Adrenal gland (tissue), 5 donors: ENCODE data around the gene WWOX.

Source experiments
- POLR2A ChIP-seq, 2 donors: fragments of 450-650 bp; IDR thresholded peaks; one replicate each; pipeline ENCODE4 v1.6.1; 2017; ENCODE audit warnings: antibody characterized with exemption in 2 of 2, mild to moderate bottlenecking in 2 of 2, moderate library complexity in 1 of 2
- TF ChIP-seq, protein P1 (sequence below), 6 experiments: fragments of 450-650 bp in 4 of 6; fragments of 200-600 bp in 2 of 6; sonication (generic) in 1 of 6; IDR thresholded peaks; 1 replicate in 5 of 6; 2 replicates in 1 of 6; pipeline versions ENCODE4 v1.5.1 to v1.8.0; 2016 to 2021; ENCODE audit warnings: antibody characterized with exemption in 6 of 6, mild to moderate bottlenecking in 2 of 6, moderate library complexity in 1 of 6
- donor health status: DM: no; HTN: no; CAD: no.

DNA sequence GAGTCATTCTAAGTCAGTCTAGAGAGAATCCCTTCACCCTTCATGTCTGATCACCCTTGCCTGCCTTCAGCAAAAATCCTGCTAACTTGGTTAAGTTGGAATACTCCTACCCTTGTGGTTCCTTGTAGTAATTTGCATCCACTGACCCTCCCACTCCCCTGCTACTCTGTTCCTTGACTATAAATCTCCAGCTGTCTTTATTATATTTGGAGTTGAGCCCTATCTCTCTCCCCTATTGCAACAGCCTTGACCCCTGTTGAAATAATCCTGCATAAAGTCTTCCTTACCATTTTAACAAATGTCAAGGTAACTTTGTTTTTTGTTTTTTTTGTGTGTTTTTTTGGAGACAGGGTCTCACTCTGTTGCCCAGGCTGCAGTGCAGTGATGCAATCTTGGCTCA is 590.1 kb downstream of the WWOX start:
- TF ChIP-seq, protein P1, sequence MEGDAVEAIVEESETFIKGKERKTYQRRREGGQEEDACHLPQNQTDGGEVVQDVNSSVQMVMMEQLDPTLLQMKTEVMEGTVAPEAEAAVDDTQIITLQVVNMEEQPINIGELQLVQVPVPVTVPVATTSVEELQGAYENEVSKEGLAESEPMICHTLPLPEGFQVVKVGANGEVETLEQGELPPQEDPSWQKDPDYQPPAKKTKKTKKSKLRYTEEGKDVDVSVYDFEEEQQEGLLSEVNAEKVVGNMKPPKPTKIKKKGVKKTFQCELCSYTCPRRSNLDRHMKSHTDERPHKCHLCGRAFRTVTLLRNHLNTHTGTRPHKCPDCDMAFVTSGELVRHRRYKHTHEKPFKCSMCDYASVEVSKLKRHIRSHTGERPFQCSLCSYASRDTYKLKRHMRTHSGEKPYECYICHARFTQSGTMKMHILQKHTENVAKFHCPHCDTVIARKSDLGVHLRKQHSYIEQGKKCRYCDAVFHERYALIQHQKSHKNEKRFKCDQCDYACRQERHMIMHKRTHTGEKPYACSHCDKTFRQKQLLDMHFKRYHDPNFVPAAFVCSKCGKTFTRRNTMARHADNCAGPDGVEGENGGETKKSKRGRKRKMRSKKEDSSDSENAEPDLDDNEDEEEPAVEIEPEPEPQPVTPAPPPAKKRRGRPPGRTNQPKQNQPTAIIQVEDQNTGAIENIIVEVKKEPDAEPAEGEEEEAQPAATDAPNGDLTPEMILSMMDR (IDR thresholded peaks at IDR 0.05), result no peak
- no peak for TF ChIP-seq POLR2A (IDR thresholded peaks at IDR 0.05)
